ENCODE measurements around the gene MAP3K14. TPM values are rescaled to one million over a fixed set of nuclear protein-coding genes. Genes with fewer than 3 reads are reported as not detected.

MAP3K14 gene
- total and polyA plus RNA-seq, 8 donors: 6.1 to 16.4 (median 8.1) TPM

DNA sequence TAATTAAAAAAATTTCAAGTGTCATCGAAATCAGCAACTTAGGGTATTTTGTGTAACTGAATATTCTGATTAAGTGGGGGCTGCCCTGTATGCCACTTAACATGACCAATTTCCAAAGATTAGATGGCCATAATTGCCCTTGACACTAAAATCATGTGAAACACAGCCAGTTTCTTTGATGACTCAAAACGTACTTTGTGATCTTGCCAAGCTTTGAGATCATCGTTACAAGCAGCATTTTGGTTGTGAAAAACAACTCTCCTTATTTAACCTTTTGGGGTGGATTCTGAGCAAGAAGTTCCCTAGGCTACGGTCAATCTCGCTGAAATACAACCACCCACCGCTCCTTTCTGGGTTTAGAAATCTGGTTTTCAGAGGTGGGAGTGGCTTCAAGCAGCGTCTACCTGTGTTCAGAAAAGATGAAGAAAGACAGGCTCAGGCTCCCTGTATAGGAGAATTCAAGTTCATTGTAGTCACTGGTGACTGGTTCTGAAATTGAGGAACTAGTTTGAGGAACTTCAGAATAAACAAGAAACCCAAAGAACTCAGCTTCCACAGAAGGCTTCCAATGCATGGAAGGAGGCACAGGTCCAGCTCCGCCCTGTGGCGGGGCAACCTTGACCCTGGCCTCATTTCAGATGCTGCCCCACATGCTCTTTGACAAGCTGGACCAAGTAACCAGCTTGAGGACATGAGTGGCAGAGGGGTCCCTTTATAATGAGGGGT, 9.4 kb downstream of the MAP3K14 start:
- Histone ChIP-seq H3K9me3 (no peaks in the 10 kb centered on the region), H3K27ac (peak overlapping the region; percentile 70 to 93 (median 84)), H3K27me3 (no peaks in the 10 kb centered on the region), H3K4me1 (peaks cover 59 to 64% (median 63%) of the 10 kb centered on the region in 3 donors), H3K4me3 (no peak overlapping the region), H3K36me3 (no peaks in the 10 kb centered on the region)
- no peak for FAIRE-seq
- peak in 3 of 6 donors; percentile 48 to 57 (median 50) for DNase-seq
- TF ChIP-seq, protein P1, sequence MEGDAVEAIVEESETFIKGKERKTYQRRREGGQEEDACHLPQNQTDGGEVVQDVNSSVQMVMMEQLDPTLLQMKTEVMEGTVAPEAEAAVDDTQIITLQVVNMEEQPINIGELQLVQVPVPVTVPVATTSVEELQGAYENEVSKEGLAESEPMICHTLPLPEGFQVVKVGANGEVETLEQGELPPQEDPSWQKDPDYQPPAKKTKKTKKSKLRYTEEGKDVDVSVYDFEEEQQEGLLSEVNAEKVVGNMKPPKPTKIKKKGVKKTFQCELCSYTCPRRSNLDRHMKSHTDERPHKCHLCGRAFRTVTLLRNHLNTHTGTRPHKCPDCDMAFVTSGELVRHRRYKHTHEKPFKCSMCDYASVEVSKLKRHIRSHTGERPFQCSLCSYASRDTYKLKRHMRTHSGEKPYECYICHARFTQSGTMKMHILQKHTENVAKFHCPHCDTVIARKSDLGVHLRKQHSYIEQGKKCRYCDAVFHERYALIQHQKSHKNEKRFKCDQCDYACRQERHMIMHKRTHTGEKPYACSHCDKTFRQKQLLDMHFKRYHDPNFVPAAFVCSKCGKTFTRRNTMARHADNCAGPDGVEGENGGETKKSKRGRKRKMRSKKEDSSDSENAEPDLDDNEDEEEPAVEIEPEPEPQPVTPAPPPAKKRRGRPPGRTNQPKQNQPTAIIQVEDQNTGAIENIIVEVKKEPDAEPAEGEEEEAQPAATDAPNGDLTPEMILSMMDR (IDR thresholded peaks at IDR 0.05): no peak
- intact Hi-C loops (cut with DNase I): no loop called here
- 20 to 21% methylated on average over 9 of the region's 9 CpGs for WGBS, 2 donors
- ATAC-seq: peak; percentile 7 to 51 (median 31)

DNA sequence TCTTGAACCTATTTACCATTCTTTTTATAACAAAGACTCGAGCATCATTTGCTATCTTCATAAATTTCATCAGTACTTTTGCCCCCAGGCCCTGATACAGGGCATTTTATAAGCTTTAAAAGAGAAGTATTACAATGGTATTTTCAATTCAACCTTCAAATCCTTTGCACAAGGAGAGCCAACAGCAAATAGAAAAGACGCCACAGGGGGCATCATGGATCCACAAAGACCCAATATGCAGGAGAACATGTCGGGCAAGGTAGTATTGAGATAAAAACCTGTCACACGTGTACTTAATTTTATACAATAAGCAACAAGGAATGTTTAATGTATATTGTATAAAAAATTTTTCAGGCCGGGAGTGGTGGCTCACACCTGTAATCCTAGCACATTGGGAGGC, 10.2 kb downstream of the MAP3K14 start:
- no peaks in the 10 kb centered on the region for H3K27me3 ChIP-seq
- 62% methylated on average over 5 of the region's 5 CpGs for WGBS, 2 donors
- no peaks in the 10 kb centered on the region for H3K9me3 ChIP-seq
- H3K4me3 ChIP-seq: no peak overlapping the region
- ATAC-seq (no peak), FAIRE-seq (no peak), DNase-seq (no peak)
- intact Hi-C loops (cut with DNase I): no loop called here
- H3K4me1 ChIP-seq: peaks cover 52 to 63% (median 55%) of the 10 kb centered on the region in 3 donors
- H3K36me3 ChIP-seq: no peaks in the 10 kb centered on the region
- TF ChIP-seq, protein P1 (IDR thresholded peaks at IDR 0.05): no peak
- peak overlapping the region in 3 of 4 donors; percentile 70 to 93 (median 80) for H3K27ac ChIP-seq

DNA sequence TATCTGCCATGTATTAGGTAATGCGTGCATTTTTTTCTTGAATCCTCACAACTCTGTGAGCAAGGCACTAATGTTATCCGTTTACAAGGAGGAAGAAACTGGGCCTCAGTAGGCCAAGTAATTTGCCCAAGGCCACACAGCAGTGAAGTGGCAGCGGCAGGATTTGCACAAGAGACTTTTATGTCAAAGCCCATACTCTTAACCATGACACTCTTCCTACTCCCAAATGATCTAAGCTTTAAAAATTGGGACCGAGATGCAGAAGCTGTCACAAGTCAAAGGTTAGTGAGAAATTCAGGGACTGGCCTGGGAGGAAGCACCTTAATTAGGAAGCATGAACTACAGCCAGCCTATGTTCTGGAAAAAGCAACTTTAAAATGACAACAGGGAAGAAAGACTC, 10.7 kb downstream of the MAP3K14 start:
- H3K27ac ChIP-seq: peak overlapping the region in 1 of 4 donors; percentile 12
- no peaks in the 10 kb centered on the region for H3K36me3 ChIP-seq
- WGBS, 2 donors: 52% methylated on average over 4 of the region's 4 CpGs
- TF ChIP-seq, protein P1 (IDR thresholded peaks at IDR 0.05): no peak
- ATAC-seq: no peak
- no peak for DNase-seq
- intact Hi-C loops (cut with DNase I): no loop called here
- H3K9me3 ChIP-seq: no peaks in the 10 kb centered on the region
- no peak for FAIRE-seq
- H3K4me1 ChIP-seq: peaks cover 47 to 58% (median 50%) of the 10 kb centered on the region in 3 donors
- no peak overlapping the region for H3K4me3 ChIP-seq
- no peaks in the 10 kb centered on the region for H3K27me3 ChIP-seq

DNA sequence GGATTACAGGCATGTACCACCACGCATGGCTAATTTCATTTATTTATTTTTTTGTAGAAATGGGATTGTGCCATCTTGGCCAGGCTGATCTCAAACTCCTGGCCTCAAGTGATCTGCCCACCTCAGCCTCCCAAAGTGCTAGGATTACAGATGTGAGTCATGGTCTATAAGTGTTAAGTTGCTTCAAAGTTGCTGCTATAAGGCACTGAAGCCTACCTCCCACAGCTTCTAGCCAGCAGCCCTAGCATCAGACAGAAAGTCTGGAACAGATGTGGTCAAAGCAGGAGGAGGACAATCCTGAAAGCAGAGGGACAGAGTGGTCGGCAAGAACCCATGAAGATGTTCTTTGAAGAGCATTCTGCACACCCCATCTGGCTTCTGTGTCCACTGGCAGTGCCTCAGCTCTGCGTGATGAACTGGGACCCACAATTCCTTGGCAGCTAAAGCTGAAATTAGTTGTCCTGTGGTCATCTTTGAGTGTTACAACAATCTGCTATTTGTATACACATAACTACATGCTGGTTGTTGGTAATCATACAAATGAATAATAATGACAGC, 11.2 kb downstream of the MAP3K14 start:
- ATAC-seq (no peak), DNase-seq (no peak), FAIRE-seq (no peak)
- Histone ChIP-seq H3K4me3 (no peak overlapping the region), H3K27ac (no peak overlapping the region), H3K36me3 (no peaks in the 10 kb centered on the region), H3K4me1 (peaks cover 45 to 53% (median 46%) of the 10 kb centered on the region in 3 donors), H3K27me3 (no peaks in the 10 kb centered on the region), H3K9me3 (no peaks in the 10 kb centered on the region)
- TF ChIP-seq, protein P1 (IDR thresholded peaks at IDR 0.05): no peak
- intact Hi-C loops (cut with DNase I): no loop called here
- WGBS, 2 donors: 85 to 88% methylated on average over 3 of the region's 3 CpGs
